GM23338 (cell line): Measurements from ENCODE around the gene TXLNG. TPM values are rescaled to one million over a fixed set of nuclear protein-coding genes. Genes with fewer than 3 reads are reported as not detected.

ENCODE experiments used
- ATAC-seq: fragments of 200-7000 bp; cut with Tn5 transposase; 3 replicates; pipeline ENCODE4 v1.9.1; 2020
- DNase-seq: peaks from one replicate; pipeline ENCODE4 v3.0.0-alpha.2; 2015; ENCODE audit warnings: low spot score
- H2AFZ ChIP-seq: fragments of 200-600 bp; sonication (generic); 2 replicates; pipeline ENCODE4 v1.8.0; 2016; ENCODE audit warnings: antibody characterized with exemption, mild to moderate bottlenecking, moderate library complexity
- H3F3A ChIP-seq: fragments of 200-600 bp; sonication (generic); replicated peaks from 2 replicates; pipeline ENCODE4 v1.8.0; 2017; ENCODE audit warnings: antibody characterized with exemption, mixed run types, low read depth
- H3K27ac ChIP-seq: fragments of 200-600 bp; sonication (generic); 2 replicates; pipeline ENCODE4 v1.6.1; 2016; ENCODE audit warnings: low read depth
- H3K27me3 ChIP-seq: fragments of 200-600 bp; sonication (generic); 2 replicates; pipeline ENCODE4 v1.8.0; 2016; ENCODE audit warnings: mild to moderate bottlenecking, mixed run types, moderate library complexity; ENCODE audit not compliant: insufficient read depth
- H3K36me3 ChIP-seq: fragments of 200-600 bp; sonication (generic); 2 replicates; pipeline ENCODE4 v1.8.0; 2016; ENCODE audit warnings: mild to moderate bottlenecking; ENCODE audit not compliant: insufficient read depth
- H3K4me1 ChIP-seq: fragments of 200-600 bp; sonication (generic); 2 replicates; pipeline ENCODE4 v1.8.0; 2016; ENCODE audit warnings: mild to moderate bottlenecking, moderate library complexity; ENCODE audit not compliant: insufficient read depth
- H3K4me2 ChIP-seq: fragments of 200-600 bp; sonication (generic); 2 replicates; pipeline ENCODE4 v1.7.1; 2017; ENCODE audit warnings: mixed run types
- H3K4me3 ChIP-seq: fragments of 200-600 bp; sonication (generic); 2 replicates; pipeline ENCODE4 v1.6.1; 2016; ENCODE audit warnings: mixed run types
- H3K79me2 ChIP-seq: fragments of 200-600 bp; sonication (generic); replicated peaks from 2 replicates; pipeline ENCODE4 v1.8.0; 2017; ENCODE audit warnings: mild to moderate bottlenecking; ENCODE audit not compliant: insufficient read depth
- H3K9me2 ChIP-seq: fragments of 200-600 bp; sonication (generic); 2 replicates; pipeline ENCODE4 v1.8.0; 2017; ENCODE audit not compliant: insufficient read depth
- H4K20me1 ChIP-seq: fragments of 200-600 bp; sonication (generic); replicated peaks from 2 replicates; pipeline ENCODE4 v1.8.0; 2017; ENCODE audit warnings: mild to moderate bottlenecking; ENCODE audit not compliant: insufficient read depth
- H3K27ac Mint-ChIP-seq: 2 replicates; pipeline ENCODE4 v1.8.0; 2020; ENCODE audit warnings: inconsistent platforms, mild to moderate bottlenecking, moderate library complexity, mixed read lengths
- H3K27me3 Mint-ChIP-seq: 3 replicates; pipeline ENCODE4 v1.8.0; 2022; ENCODE audit warnings: low read depth, mild to moderate bottlenecking, moderate library complexity, mixed read lengths, inconsistent platforms; ENCODE audit not compliant: insufficient read depth, poor library complexity
- H3K36me3 Mint-ChIP-seq: 3 replicates; pipeline ENCODE4 v1.8.0; 2021; ENCODE audit warnings: low read depth, mild to moderate bottlenecking, inconsistent platforms, moderate library complexity, mixed read lengths
- H3K4me1 Mint-ChIP-seq: 3 replicates; pipeline ENCODE4 v1.8.0; 2020; ENCODE audit warnings: mild to moderate bottlenecking, inconsistent platforms, mixed read lengths
- H3K4me3 Mint-ChIP-seq: 3 replicates; pipeline ENCODE4 v1.8.0; 2021; ENCODE audit warnings: moderate library complexity, mild to moderate bottlenecking, inconsistent platforms, mixed read lengths
- H3K9me3 Mint-ChIP-seq: 3 replicates; pipeline ENCODE4 v1.8.0; 2020; ENCODE audit warnings: moderate library complexity, mild to moderate bottlenecking, inconsistent platforms, mixed read lengths
- CTCF ChIP-seq, 2 experiments: fragments of 200-600 bp in 1 of 2; sonication (generic) in 1 of 2; conservative IDR thresholded peaks; 2 replicates each; pipeline versions ENCODE4 v1.5.1 to v1.6.1; 2016 to 2017; ENCODE audit warnings: antibody characterized with exemption in 2 of 2, low read depth in 2 of 2, mild to moderate bottlenecking in 2 of 2, moderate library complexity in 1 of 2
- EZH2 ChIP-seq: fragments of 200-600 bp; sonication (generic); IDR thresholded peaks from one replicate; pipeline ENCODE4 v1.8.0; 2017; ENCODE audit warnings: antibody characterized with exemption, mild to moderate bottlenecking, low read depth; ENCODE audit not compliant: unreplicated experiment
- EZH2phosphoT487 ChIP-seq: fragments of 200-600 bp; sonication (generic); IDR thresholded peaks from one replicate; pipeline ENCODE4 v1.8.1; 2018; ENCODE audit warnings: antibody characterized with exemption; ENCODE audit not compliant: unreplicated experiment
- JUNB ChIP-seq: IDR thresholded peaks from one replicate; pipeline ENCODE4 v1.6.1; 2016; ENCODE audit warnings: antibody characterized with exemption; ENCODE audit not compliant: unreplicated experiment
- NANOG ChIP-seq: IDR thresholded peaks from 2 replicates; pipeline ENCODE4 v1.6.1; 2016; ENCODE audit warnings: antibody characterized with exemption, borderline replicate concordance
- POLR2AphosphoS5 ChIP-seq: IDR thresholded peaks from 2 replicates; pipeline ENCODE4 v1.6.1; 2016; ENCODE audit warnings: antibody characterized with exemption, low read depth
- ZNF114 ChIP-seq: fragments of 250-450 bp; sonication (Bioruptor Pico); IDR thresholded peaks from 2 replicates; pipeline ENCODE4 v1.5.0; 2020; ENCODE audit warnings: mild to moderate bottlenecking, moderate library complexity
- polyA plus RNA-seq: library from polyadenylated mRNA; unstranded; fragments of >200 nt; fragmentation: Nextera tagmentation; extraction: Ambion mirVana; gene quantifications from 2 replicates; pipeline ENCODE4 v1.2.1, GENCODE V29; 2016
- total RNA-seq: library from RNA; depleted of rRNA; stranded (reverse); fragments of >200 nt; shearing (Covaris generic); gene quantifications from 2 replicates; pipeline ENCODE4 v1.2.3, GENCODE V29; 2014
- TF ChIP-seq, protein P1 (sequence below): fragments of 250-450 bp; sonication (Bioruptor Pico); IDR thresholded peaks from 2 replicates; pipeline ENCODE4 v1.5.0; 2020; ENCODE audit warnings: mild to moderate bottlenecking, moderate library complexity
- TF ChIP-seq, protein P2 (sequence below): IDR thresholded peaks from 2 replicates; pipeline ENCODE4 v1.6.1; 2016; ENCODE audit warnings: antibody characterized with exemption

The TXLNG gene
- total and polyA plus RNA-seq, 2 experiments from 2014 or later: 45.3 to 48.4 TPM

DNA sequence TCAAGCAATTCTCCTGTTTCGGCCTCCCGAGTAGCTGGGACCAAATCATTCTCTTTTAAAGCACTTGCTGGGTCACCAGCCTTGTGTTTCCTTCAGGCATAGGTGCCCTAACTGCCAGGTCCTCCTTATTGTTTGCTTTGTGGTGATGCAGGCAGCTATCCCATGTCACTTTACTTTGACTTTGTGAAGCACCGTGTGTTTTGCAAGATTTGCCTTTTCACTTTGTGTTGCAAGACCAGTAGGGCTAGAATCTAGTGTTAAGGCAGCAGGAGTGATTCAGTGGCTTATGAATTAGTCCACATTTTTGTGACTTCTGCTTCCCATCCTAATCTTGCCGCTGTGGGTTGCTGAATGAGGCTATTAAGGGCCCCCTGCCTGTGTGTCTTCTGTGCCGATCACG, 46.7 kb upstream of the TXLNG start:
- H3K27me3 Mint-ChIP-seq: peaks cover 2% of the 10 kb centered on the region
- H3K4me3 Mint-ChIP-seq: no peak overlapping the region
- DNase-seq (no peak), ATAC-seq (no peak)
- Histone ChIP-seq H3K4me1 (no peaks in the 10 kb centered on the region), H3K4me2 (no peak overlapping the region), H3K36me3 (peaks cover 9% of the 10 kb centered on the region; the same call in 1 of the 2 replicates), H3F3A (no peaks in the 10 kb centered on the region), H3K79me2 (no peaks in the 10 kb centered on the region), H4K20me1 (no peaks in the 10 kb centered on the region), H3K9me2 (no peaks in the 10 kb centered on the region), H3K27ac (no peak overlapping the region), H2AFZ (no peak overlapping the region), H3K27me3 (no peaks in the 10 kb centered on the region), H3K4me3 (no peak overlapping the region)
- peaks cover 4% of the 10 kb centered on the region; the same call in 1 of the 3 replicates for H3K4me1 Mint-ChIP-seq
- H3K36me3 Mint-ChIP-seq: peaks cover 64% of the 10 kb centered on the region
- no peak overlapping the region for H3K27ac Mint-ChIP-seq
- TF ChIP-seq, protein P1, sequence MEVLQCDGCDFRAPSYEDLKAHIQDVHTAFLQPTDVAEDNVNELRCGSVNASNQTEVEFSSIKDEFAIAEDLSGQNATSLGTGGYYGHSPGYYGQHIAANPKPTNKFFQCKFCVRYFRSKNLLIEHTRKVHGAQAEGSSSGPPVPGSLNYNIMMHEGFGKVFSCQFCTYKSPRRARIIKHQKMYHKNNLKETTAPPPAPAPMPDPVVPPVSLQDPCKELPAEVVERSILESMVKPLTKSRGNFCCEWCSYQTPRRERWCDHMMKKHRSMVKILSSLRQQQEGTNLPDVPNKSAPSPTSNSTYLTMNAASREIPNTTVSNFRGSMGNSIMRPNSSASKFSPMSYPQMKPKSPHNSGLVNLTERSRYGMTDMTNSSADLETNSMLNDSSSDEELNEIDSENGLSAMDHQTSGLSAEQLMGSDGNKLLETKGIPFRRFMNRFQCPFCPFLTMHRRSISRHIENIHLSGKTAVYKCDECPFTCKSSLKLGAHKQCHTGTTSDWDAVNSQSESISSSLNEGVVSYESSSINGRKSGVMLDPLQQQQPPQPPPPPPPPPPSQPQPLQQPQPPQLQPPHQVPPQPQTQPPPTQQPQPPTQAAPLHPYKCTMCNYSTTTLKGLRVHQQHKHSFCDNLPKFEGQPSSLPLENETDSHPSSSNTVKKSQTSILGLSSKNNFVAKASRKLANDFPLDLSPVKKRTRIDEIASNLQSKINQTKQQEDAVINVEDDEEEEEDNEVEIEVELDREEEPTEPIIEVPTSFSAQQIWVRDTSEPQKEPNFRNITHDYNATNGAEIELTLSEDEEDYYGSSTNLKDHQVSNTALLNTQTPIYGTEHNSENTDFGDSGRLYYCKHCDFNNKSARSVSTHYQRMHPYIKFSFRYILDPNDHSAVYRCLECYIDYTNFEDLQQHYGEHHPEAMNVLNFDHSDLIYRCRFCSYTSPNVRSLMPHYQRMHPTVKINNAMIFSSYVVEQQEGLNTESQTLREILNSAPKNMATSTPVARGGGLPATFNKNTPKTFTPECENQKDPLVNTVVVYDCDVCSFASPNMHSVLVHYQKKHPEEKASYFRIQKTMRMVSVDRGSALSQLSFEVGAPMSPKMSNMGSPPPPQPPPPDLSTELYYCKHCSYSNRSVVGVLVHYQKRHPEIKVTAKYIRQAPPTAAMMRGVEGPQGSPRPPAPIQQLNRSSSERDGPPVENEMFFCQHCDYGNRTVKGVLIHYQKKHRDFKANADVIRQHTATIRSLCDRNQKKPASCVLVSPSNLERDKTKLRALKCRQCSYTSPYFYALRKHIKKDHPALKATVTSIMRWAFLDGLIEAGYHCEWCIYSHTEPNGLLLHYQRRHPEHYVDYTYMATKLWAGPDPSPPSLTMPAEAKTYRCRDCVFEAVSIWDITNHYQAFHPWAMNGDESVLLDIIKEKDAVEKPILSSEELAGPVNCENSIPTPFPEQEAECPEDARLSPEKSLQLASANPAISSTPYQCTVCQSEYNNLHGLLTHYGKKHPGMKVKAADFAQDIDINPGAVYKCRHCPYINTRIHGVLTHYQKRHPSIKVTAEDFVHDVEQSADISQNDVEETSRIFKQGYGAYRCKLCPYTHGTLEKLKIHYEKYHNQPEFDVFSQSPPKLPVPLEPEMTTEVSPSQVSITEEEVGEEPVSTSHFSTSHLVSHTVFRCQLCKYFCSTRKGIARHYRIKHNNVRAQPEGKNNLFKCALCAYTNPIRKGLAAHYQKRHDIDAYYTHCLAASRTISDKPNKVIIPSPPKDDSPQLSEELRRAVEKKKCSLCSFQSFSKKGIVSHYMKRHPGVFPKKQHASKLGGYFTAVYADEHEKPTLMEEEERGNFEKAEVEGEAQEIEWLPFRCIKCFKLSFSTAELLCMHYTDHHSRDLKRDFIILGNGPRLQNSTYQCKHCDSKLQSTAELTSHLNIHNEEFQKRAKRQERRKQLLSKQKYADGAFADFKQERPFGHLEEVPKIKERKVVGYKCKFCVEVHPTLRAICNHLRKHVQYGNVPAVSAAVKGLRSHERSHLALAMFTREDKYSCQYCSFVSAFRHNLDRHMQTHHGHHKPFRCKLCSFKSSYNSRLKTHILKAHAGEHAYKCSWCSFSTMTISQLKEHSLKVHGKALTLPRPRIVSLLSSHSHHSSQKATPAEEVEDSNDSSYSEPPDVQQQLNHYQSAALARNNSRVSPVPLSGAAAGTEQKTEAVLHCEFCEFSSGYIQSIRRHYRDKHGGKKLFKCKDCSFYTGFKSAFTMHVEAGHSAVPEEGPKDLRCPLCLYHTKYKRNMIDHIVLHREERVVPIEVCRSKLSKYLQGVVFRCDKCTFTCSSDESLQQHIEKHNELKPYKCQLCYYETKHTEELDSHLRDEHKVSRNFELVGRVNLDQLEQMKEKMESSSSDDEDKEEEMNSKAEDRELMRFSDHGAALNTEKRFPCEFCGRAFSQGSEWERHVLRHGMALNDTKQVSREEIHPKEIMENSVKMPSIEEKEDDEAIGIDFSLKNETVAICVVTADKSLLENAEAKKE (CRISPR knock-in tag): no peak
- TF ChIP-seq CTCF (conservative IDR thresholded peaks at IDR 0.05; ENCODE audit: low read depth in 2 of 2): no peak
- no peak for TF ChIP-seq POLR2AphosphoS5
- no peak for TF ChIP-seq ZNF114 (CRISPR knock-in tag)
- TF ChIP-seq JUNB: no peak
- no peak for TF ChIP-seq EZH2phosphoT487
- TF ChIP-seq, protein P2, sequence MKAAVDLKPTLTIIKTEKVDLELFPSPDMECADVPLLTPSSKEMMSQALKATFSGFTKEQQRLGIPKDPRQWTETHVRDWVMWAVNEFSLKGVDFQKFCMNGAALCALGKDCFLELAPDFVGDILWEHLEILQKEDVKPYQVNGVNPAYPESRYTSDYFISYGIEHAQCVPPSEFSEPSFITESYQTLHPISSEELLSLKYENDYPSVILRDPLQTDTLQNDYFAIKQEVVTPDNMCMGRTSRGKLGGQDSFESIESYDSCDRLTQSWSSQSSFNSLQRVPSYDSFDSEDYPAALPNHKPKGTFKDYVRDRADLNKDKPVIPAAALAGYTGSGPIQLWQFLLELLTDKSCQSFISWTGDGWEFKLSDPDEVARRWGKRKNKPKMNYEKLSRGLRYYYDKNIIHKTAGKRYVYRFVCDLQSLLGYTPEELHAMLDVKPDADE: no peak
- no peak for TF ChIP-seq EZH2
- no peak for TF ChIP-seq NANOG
- no peaks in the 10 kb centered on the region for H3K9me3 Mint-ChIP-seq
